HEK293 (cell line): Measurements from ENCODE around the gene DSTN.

Source experiments
- TCF7L2 ChIP-seq: IDR thresholded peaks from 2 replicates; pipeline ENCODE4 v1.6.1; 2011; ENCODE audit warnings: low read depth, mild to moderate bottlenecking, inconsistent platforms, low read length, moderate library complexity, borderline replicate concordance
- ZNF548 ChIP-seq: fragments of 450-650 bp; formaldehyde crosslinking; IDR thresholded peaks from 2 replicates; pipeline ENCODE4 v1.5.1; 2016; ENCODE audit warnings: missing biosample characterization, missing genetic modification characterization
- ZNF830 ChIP-seq: fragments of 450-650 bp; IDR thresholded peaks from 2 replicates; pipeline ENCODE4 v1.5.0; 2018; ENCODE audit warnings: missing biosample characterization, missing genetic modification characterization, low read depth, mild to moderate bottlenecking, moderate library complexity
- TF ChIP-seq, protein P1 (sequence below): fragments of 450-650 bp; formaldehyde crosslinking; IDR thresholded peaks from 2 replicates; pipeline ENCODE4 v1.5.1; 2016; ENCODE audit warnings: missing biosample characterization, missing genetic modification characterization
- TF ChIP-seq, protein P2 (sequence below): fragments of 450-650 bp; formaldehyde crosslinking; IDR thresholded peaks from 2 replicates; pipeline ENCODE4 v1.5.1; 2016; ENCODE audit warnings: missing biosample characterization, missing genetic modification characterization

DNA sequence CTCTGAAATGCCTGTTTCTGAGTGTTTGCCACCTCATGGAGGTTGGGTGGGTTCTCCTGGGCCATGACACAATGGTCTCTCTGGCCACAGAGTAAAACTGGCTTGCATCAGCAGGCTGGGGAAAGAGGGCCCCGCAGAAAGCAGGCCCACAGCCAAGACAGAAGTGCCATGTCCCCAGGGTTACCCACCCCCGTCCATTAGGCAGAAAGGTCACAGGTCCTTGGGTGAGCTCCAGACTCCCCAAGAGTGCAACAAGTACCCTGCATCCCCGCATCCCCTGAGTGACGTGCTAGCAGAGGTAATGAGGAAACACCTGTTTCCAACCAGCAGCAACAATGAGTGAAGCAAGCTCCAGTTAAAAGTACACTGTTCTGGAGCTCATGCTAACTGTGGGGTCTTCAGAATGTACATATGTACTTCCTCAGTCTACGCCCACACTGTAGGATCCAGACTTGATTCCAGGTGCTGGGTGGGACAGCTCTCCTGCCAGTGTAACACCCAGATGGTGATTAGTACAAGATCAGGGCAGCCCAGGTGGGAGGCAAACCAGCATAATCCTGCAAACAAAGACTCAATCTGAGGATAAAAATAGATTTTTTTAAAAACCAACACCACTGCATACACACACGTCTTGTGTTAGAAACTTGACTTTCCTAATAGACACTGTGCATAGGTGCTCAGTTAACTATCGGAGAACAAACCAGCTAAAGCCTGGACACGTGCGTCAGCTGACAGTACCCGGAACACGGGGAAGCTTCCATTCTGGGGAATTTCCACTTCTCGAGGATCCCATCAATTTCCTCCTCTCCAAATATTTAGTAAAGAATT, 80.6 kb downstream of the DSTN start:
- TF ChIP-seq TCF7L2 (no peak), ZNF548 (tag by site-specific recombination) (no peak), ZNF830 (tag by site-specific recombination) (no peak)
- TF ChIP-seq, protein P1, sequence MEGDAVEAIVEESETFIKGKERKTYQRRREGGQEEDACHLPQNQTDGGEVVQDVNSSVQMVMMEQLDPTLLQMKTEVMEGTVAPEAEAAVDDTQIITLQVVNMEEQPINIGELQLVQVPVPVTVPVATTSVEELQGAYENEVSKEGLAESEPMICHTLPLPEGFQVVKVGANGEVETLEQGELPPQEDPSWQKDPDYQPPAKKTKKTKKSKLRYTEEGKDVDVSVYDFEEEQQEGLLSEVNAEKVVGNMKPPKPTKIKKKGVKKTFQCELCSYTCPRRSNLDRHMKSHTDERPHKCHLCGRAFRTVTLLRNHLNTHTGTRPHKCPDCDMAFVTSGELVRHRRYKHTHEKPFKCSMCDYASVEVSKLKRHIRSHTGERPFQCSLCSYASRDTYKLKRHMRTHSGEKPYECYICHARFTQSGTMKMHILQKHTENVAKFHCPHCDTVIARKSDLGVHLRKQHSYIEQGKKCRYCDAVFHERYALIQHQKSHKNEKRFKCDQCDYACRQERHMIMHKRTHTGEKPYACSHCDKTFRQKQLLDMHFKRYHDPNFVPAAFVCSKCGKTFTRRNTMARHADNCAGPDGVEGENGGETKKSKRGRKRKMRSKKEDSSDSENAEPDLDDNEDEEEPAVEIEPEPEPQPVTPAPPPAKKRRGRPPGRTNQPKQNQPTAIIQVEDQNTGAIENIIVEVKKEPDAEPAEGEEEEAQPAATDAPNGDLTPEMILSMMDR: no peak
- TF ChIP-seq, protein P2, sequence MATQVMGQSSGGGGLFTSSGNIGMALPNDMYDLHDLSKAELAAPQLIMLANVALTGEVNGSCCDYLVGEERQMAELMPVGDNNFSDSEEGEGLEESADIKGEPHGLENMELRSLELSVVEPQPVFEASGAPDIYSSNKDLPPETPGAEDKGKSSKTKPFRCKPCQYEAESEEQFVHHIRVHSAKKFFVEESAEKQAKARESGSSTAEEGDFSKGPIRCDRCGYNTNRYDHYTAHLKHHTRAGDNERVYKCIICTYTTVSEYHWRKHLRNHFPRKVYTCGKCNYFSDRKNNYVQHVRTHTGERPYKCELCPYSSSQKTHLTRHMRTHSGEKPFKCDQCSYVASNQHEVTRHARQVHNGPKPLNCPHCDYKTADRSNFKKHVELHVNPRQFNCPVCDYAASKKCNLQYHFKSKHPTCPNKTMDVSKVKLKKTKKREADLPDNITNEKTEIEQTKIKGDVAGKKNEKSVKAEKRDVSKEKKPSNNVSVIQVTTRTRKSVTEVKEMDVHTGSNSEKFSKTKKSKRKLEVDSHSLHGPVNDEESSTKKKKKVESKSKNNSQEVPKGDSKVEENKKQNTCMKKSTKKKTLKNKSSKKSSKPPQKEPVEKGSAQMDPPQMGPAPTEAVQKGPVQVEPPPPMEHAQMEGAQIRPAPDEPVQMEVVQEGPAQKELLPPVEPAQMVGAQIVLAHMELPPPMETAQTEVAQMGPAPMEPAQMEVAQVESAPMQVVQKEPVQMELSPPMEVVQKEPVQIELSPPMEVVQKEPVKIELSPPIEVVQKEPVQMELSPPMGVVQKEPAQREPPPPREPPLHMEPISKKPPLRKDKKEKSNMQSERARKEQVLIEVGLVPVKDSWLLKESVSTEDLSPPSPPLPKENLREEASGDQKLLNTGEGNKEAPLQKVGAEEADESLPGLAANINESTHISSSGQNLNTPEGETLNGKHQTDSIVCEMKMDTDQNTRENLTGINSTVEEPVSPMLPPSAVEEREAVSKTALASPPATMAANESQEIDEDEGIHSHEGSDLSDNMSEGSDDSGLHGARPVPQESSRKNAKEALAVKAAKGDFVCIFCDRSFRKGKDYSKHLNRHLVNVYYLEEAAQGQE (tag by site-specific recombination): no peak
